H9 (cell line): ENCODE measurements around the gene NHERF1. TPM values are rescaled to one million over a fixed set of nuclear protein-coding genes. Genes with fewer than 3 reads are reported as not detected.
A peak's percentile ranks its signal among the peaks of the same experiment; 100 is the strongest.

Experiments
- DNase-seq: peaks from one replicate; pipeline ENCODE4 v3.0.0-alpha.2; 2017
- H2AFZ ChIP-seq: one replicate; pipeline ENCODE4 v1.6.1; 2013; ENCODE audit warnings: mild to moderate bottlenecking, low read length, control low read depth, moderate library complexity
- H2AK5ac ChIP-seq: 2 replicates; pipeline ENCODE4 v1.6.1; 2013; ENCODE audit warnings: low read length, control low read depth, mixed read lengths; ENCODE audit not compliant: insufficient read length
- H2BK120ac ChIP-seq: one replicate; pipeline ENCODE4 v1.6.1; 2013; ENCODE audit warnings: low read depth, mild to moderate bottlenecking, low read length, control low read depth, inconsistent platforms; ENCODE audit not compliant: poor library complexity, severe bottlenecking
- H2BK12ac ChIP-seq: 2 replicates; pipeline ENCODE4 v1.6.1; 2013; ENCODE audit warnings: low read length, control low read depth, mixed read lengths, low read depth; ENCODE audit not compliant: insufficient read length
- H2BK15ac ChIP-seq: 2 replicates; pipeline ENCODE4 v1.6.1; 2013; ENCODE audit warnings: low read depth, low read length, control low read depth
- H2BK20ac ChIP-seq: one replicate; pipeline ENCODE4 v1.6.1; 2013; ENCODE audit warnings: low read depth, mild to moderate bottlenecking, low read length, control low read depth, inconsistent platforms; ENCODE audit not compliant: poor library complexity, severe bottlenecking
- H2BK5ac ChIP-seq: 2 replicates; pipeline ENCODE4 v1.6.1; 2013; ENCODE audit warnings: low read length, control low read depth, mixed read lengths; ENCODE audit not compliant: insufficient read length
- H3K14ac ChIP-seq: 2 replicates; pipeline ENCODE4 v1.6.1; 2013; ENCODE audit warnings: low read length, control low read depth; ENCODE audit not compliant: insufficient read depth
- H3K18ac ChIP-seq: 2 replicates; pipeline ENCODE4 v1.6.1; 2013; ENCODE audit warnings: low read depth, mild to moderate bottlenecking, mixed read lengths, low read length, control low read depth; ENCODE audit not compliant: insufficient read length
- H3K23ac ChIP-seq: 2 replicates; pipeline ENCODE4 v1.6.1; 2013; ENCODE audit warnings: low read length, control low read depth, mixed read lengths, low read depth; ENCODE audit not compliant: insufficient read length
- H3K23me2 ChIP-seq: 2 replicates; pipeline ENCODE4 v1.6.1; 2013; ENCODE audit warnings: low read depth, mild to moderate bottlenecking, mixed read lengths, low read length, control low read depth; ENCODE audit not compliant: insufficient read length, poor library complexity, severe bottlenecking
- H3K27ac ChIP-seq: 2 replicates; pipeline ENCODE4 v1.5.1; 2013; ENCODE audit warnings: low read length, control low read depth, mixed read lengths, low read depth; ENCODE audit not compliant: insufficient read length
- H3K27me3 ChIP-seq: 2 replicates; pipeline ENCODE4 v1.6.1; 2013; ENCODE audit warnings: low read length, control low read depth, inconsistent platforms; ENCODE audit not compliant: insufficient read depth
- H3K4ac ChIP-seq: 2 replicates; pipeline ENCODE4 v1.6.1; 2013; ENCODE audit warnings: low read depth, mild to moderate bottlenecking, control low read depth, inconsistent platforms, low read length, moderate library complexity
- H3K4me1 ChIP-seq: 2 replicates; pipeline ENCODE4 v1.6.1; 2013; ENCODE audit warnings: low read length, control low read depth, inconsistent platforms; ENCODE audit not compliant: insufficient read depth
- H3K4me2 ChIP-seq: 2 replicates; pipeline ENCODE4 v1.6.1; 2013; ENCODE audit warnings: low read length, control low read depth, mixed read lengths; ENCODE audit not compliant: insufficient read length, insufficient read depth
- H3K56ac ChIP-seq: 2 replicates; pipeline ENCODE4 v1.6.1; 2013; ENCODE audit warnings: low read depth, mild to moderate bottlenecking, mixed read lengths, low read length, control low read depth; ENCODE audit not compliant: insufficient read length
- H3K79me1 ChIP-seq: 2 replicates; pipeline ENCODE4 v1.6.1; 2013; ENCODE audit warnings: low read depth, mild to moderate bottlenecking, moderate library complexity, low read length, control low read depth, inconsistent platforms; ENCODE audit not compliant: insufficient read depth, poor library complexity, severe bottlenecking
- H3K79me2 ChIP-seq: 2 replicates; pipeline ENCODE4 v1.6.1; 2013; ENCODE audit warnings: low read length, control low read depth, inconsistent platforms; ENCODE audit not compliant: insufficient read depth
- H3K9ac ChIP-seq: 2 replicates; pipeline ENCODE4 v1.6.1; 2013; ENCODE audit warnings: low read length, control low read depth, mixed read lengths; ENCODE audit not compliant: insufficient read length; ENCODE audit errors: extremely low read depth
- H3K9me3 ChIP-seq: one replicate; pipeline ENCODE4 v1.6.1; 2013; ENCODE audit warnings: low read depth, low read length, inconsistent platforms; ENCODE audit not compliant: control insufficient read depth
- H3T11ph ChIP-seq: one replicate; pipeline ENCODE4 v1.6.1; 2013; ENCODE audit warnings: mild to moderate bottlenecking, low read length, control low read depth, inconsistent platforms
- H4K20me1 ChIP-seq: one replicate; pipeline ENCODE4 v1.6.1; 2013; ENCODE audit not compliant: control insufficient read depth, insufficient read length, insufficient read depth
- H4K5ac ChIP-seq: 2 replicates; pipeline ENCODE4 v1.6.1; 2013; ENCODE audit warnings: low read depth, mild to moderate bottlenecking, mixed read lengths, low read length, control low read depth; ENCODE audit not compliant: insufficient read length
- H4K8ac ChIP-seq: replicated peaks from 2 replicates; pipeline ENCODE4 v1.6.1; 2013; ENCODE audit warnings: low read length, control low read depth, mixed read lengths, low read depth; ENCODE audit not compliant: insufficient read length
- H4K91ac ChIP-seq: 2 replicates; pipeline ENCODE4 v1.6.1; 2013; ENCODE audit warnings: low read depth, mild to moderate bottlenecking, moderate library complexity, mixed read lengths, low read length, control low read depth; ENCODE audit not compliant: insufficient read length
- H3K27ac Mint-ChIP-seq, 3 experiments: 2 replicates in 2 of 3; 3 replicates in 1 of 3; pipeline ENCODE4 v1.8.0; 2020 to 2021; ENCODE audit warnings: mixed read lengths in 3 of 3, mild to moderate bottlenecking in 1 of 3, moderate library complexity in 1 of 3
- H3K27me3 Mint-ChIP-seq: 2 replicates; pipeline ENCODE4 v1.8.0; 2021; ENCODE audit warnings: low read depth, mild to moderate bottlenecking, moderate library complexity, mixed read lengths
- H3K36me3 Mint-ChIP-seq, 3 experiments: 2 replicates in 2 of 3; 3 replicates in 1 of 3; pipeline ENCODE4 v1.8.0; 2020 to 2021; ENCODE audit warnings: low read depth in 3 of 3, mixed read lengths in 3 of 3; ENCODE audit not compliant: insufficient read depth in 1 of 3
- H3K4me1 Mint-ChIP-seq, 2 experiments: 2 replicates each; pipeline ENCODE4 v1.8.0; 2020; ENCODE audit warnings: mixed read lengths in 2 of 2
- H3K4me3 Mint-ChIP-seq, 2 experiments: 2 replicates in 1 of 2; 3 replicates in 1 of 2; pipeline ENCODE4 v1.8.0; 2020 to 2021; ENCODE audit warnings: mild to moderate bottlenecking in 2 of 2, mixed read lengths in 2 of 2, moderate library complexity in 1 of 2
- H3K9me3 Mint-ChIP-seq, 2 experiments: 2 replicates in 1 of 2; 3 replicates in 1 of 2; pipeline ENCODE4 v1.8.0; 2020; ENCODE audit warnings: mild to moderate bottlenecking in 2 of 2, mixed read lengths in 2 of 2, moderate library complexity in 1 of 2
- WGBS: extraction: QIAGEN DNeasy Blood & Tissue Kit; methylation state at CpG from one replicate; pipeline ENCODE4 v1.1.7; 2013; ENCODE audit warnings: missing lambda C conversion rate, low lambda C conversion rate, mixed read lengths; ENCODE audit not compliant: insufficient read length; ENCODE audit errors: extremely low coverage; 5-methylcytosine and 5-hydroxymethylcytosine counted together
- total RNA-seq: library from RNA; stranded (reverse); gene quantifications from 2 replicates; pipeline ENCODE4 v1.2.1, GENCODE V29; 2021
- TF ChIP-seq, protein P1 (sequence below): fragments of 200-600 bp; sonication (generic); conservative IDR thresholded peaks from 3 replicates; pipeline ENCODE4 v1.8.0; 2021; ENCODE audit warnings: antibody characterized with exemption, mild to moderate bottlenecking

Gene NHERF1
- total RNA-seq, 1 experiment from 2014 or later: 74.4 TPM

DNA sequence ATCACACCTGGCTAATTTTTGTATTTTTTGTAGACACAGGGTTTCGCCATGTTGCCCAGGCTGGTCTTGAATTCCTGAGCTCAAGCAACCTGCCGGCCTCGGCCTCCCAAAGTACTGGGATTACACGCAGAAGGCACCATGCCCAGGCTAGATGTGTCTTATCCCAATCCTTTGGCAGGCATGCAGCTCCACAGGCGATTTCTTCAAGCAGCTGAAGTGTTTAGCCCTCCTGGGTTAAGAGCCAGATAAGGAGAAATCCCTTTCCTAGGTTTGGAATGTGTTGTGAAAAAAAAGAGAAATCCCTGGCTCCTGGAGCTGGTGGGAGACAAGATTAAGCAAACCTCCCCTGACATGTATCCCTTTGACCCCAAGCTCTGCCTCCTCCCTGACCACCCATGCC is 2.1 kb upstream of the NHERF1 start:
- H3K27me3 ChIP-seq: no peaks in the 10 kb centered on the region
- peaks cover 15% of the 10 kb centered on the region for H3K4me1 ChIP-seq
- H2AFZ ChIP-seq: no peak overlapping the region
- no peaks in the 10 kb centered on the region for H3K79me1 ChIP-seq
- H3K23ac ChIP-seq: no peak overlapping the region
- H3K56ac ChIP-seq: no peak overlapping the region
- no peaks in the 10 kb centered on the region for H4K20me1 ChIP-seq
- H3K27me3 Mint-ChIP-seq: peaks cover 11% of the 10 kb centered on the region
- no peak overlapping the region for H2AK5ac ChIP-seq
- H3K79me2 ChIP-seq: peaks cover 6% of the 10 kb centered on the region; the same call in 1 of the 2 replicates
- no peak overlapping the region for H2BK120ac ChIP-seq
- DNase-seq: peak; percentile 29
- peaks cover 47% of the 10 kb centered on the region in 2 experiments for H3K4me1 Mint-ChIP-seq
- H4K8ac ChIP-seq: no peak overlapping the region
- no peak overlapping the region for H3K18ac ChIP-seq
- H3K4me2 ChIP-seq: no peak overlapping the region
- peak overlapping the region; percentile 72 to 93 (median 90); a peak in 5 of 7 replicates for H3K27ac Mint-ChIP-seq
- no peaks in the 10 kb centered on the region for H3K9me3 Mint-ChIP-seq
- H3K14ac ChIP-seq: no peak overlapping the region
- H2BK20ac ChIP-seq: no peak overlapping the region
- H2BK5ac ChIP-seq: no peak overlapping the region
- H3T11ph ChIP-seq: no peak overlapping the region
- H3K36me3 Mint-ChIP-seq: peaks cover 6 to 14% (median 7%) of the 10 kb centered on the region in 3 experiments; a peak in 6 of 7 replicates
- H3K9me3 ChIP-seq: no peaks in the 10 kb centered on the region
- WGBS: no CpG with 5 or more reads among the region's 5 CpGs
- TF ChIP-seq, protein P1, sequence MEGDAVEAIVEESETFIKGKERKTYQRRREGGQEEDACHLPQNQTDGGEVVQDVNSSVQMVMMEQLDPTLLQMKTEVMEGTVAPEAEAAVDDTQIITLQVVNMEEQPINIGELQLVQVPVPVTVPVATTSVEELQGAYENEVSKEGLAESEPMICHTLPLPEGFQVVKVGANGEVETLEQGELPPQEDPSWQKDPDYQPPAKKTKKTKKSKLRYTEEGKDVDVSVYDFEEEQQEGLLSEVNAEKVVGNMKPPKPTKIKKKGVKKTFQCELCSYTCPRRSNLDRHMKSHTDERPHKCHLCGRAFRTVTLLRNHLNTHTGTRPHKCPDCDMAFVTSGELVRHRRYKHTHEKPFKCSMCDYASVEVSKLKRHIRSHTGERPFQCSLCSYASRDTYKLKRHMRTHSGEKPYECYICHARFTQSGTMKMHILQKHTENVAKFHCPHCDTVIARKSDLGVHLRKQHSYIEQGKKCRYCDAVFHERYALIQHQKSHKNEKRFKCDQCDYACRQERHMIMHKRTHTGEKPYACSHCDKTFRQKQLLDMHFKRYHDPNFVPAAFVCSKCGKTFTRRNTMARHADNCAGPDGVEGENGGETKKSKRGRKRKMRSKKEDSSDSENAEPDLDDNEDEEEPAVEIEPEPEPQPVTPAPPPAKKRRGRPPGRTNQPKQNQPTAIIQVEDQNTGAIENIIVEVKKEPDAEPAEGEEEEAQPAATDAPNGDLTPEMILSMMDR: no peak
- H4K5ac ChIP-seq: no peak overlapping the region
- H4K91ac ChIP-seq: no peak overlapping the region
- no peak overlapping the region for H2BK12ac ChIP-seq
- no peak overlapping the region for H2BK15ac ChIP-seq
- no peak overlapping the region for H3K27ac ChIP-seq
- peaks cover 9% of the 10 kb centered on the region for H3K23me2 ChIP-seq
- H3K4me3 Mint-ChIP-seq: peak overlapping the region; percentile 14 to 20; a peak in 2 of 5 replicates
- no peak overlapping the region for H3K9ac ChIP-seq
- no peak overlapping the region for H3K4ac ChIP-seq
